Bone marrow (tissue), 2 donors: ENCODE results near the gene OR5AU1.

Experiments used
- DNase-seq, 2 donors: peaks; one replicate each; lab custom pipeline; 2025; lab: John Stamatoyannopoulos, UW

OR5AU1 gene

GRCh38 chr14:21107283-21107800 is 48.5 kb downstream of the OR5AU1 start:
- DNase-seq: no peak

- peak; percentile 25 to 56 for DNase-seq
Measured at GRCh38 chr14:21106498-21107282, 49.2 kb downstream of the OR5AU1 start.

- no peak for DNase-seq
Measured at GRCh38 chr14:21106176-21106497, 49.7 kb downstream of the OR5AU1 start.

GRCh38 chr14:21105095-21105494 is 50.8 kb downstream of the OR5AU1 start:
- DNase-seq: no peak
